Natural killer cell (primary cell): Measurements from ENCODE around the gene CRYBG1. TPM values are rescaled to one million over a fixed set of nuclear protein-coding genes. Genes with fewer than 3 reads are reported as not detected.

Experiments
- ATAC-seq, 3 donors: fragments of 150-1000 bp in 2 of 3; fragments of 200-7000 bp in 1 of 3; cut with Tn5 transposase; 1 replicate in 1 of 3; 2 replicates in 2 of 3; pipeline ENCODE4 v1.10.0; 2021; ENCODE audit warnings: mild to moderate bottlenecking in 2 of 3, moderate library complexity in 2 of 3
- DNase-seq, 2 donors: peaks; one replicate each; pipeline versions ENCODE4 v3.0.0 to v3.0.0-alpha.2; 2013 to 2021; ENCODE audit warnings: mixed read lengths in 1 of 2
- H3K27ac ChIP-seq: one replicate; pipeline ENCODE4 v1.5.1; 2013; ENCODE audit warnings: mild to moderate bottlenecking, low read length
- H3K27me3 ChIP-seq: one replicate; pipeline ENCODE4 v1.6.1; 2013; ENCODE audit warnings: low read length; ENCODE audit not compliant: control insufficient read depth, insufficient read depth
- H3K36me3 ChIP-seq: one replicate; pipeline ENCODE4 v1.6.1; 2013; ENCODE audit warnings: low read length; ENCODE audit not compliant: control insufficient read depth, insufficient read depth
- H3K4me1 ChIP-seq: one replicate; pipeline ENCODE4 v1.6.1; 2013; ENCODE audit warnings: low read length; ENCODE audit not compliant: control insufficient read depth, insufficient read depth
- H3K4me3 ChIP-seq: one replicate; pipeline ENCODE4 v1.5.1; 2013; ENCODE audit warnings: low read length
- H3K9me3 ChIP-seq: one replicate; pipeline ENCODE4 v1.6.1; 2013; ENCODE audit warnings: low read length; ENCODE audit not compliant: control insufficient read depth, insufficient read depth
- H3K27ac Mint-ChIP-seq, 2 donors: one replicate each; pipeline ENCODE4 v1.8.0; 2022; ENCODE audit warnings: mild to moderate bottlenecking in 2 of 2, mixed read lengths in 2 of 2, moderate library complexity in 1 of 2
- H3K27me3 Mint-ChIP-seq, 2 donors: one replicate each; pipeline ENCODE4 v1.8.0; 2022; ENCODE audit warnings: low read depth in 2 of 2, mixed read lengths in 2 of 2
- H3K36me3 Mint-ChIP-seq: one replicate; pipeline ENCODE4 v1.8.0; 2022; ENCODE audit warnings: mixed read lengths
- H3K4me1 Mint-ChIP-seq, 2 donors: one replicate each; pipeline ENCODE4 v1.8.0; 2022; ENCODE audit warnings: mixed read lengths in 2 of 2
- H3K4me3 Mint-ChIP-seq: one replicate; pipeline ENCODE4 v1.8.0; 2022; ENCODE audit warnings: mild to moderate bottlenecking, moderate library complexity, mixed read lengths
- H3K9me3 Mint-ChIP-seq, 2 donors: one replicate each; pipeline ENCODE4 v1.8.0; 2022; ENCODE audit warnings: mixed read lengths in 2 of 2
- WGBS: methylation state at CpG from one replicate; pipeline ENCODE4 v1.1.7; 2013; ENCODE audit warnings: missing lambda C conversion rate; ENCODE audit not compliant: insufficient coverage; 5-methylcytosine and 5-hydroxymethylcytosine counted together
- intact Hi-C: fragments of 100-400 bp; cut with micrococcal nuclease; formaldehyde crosslinking; loops from one replicate; pipeline ENCODE4 v1.14.2; 2022
- total RNA-seq, 4 donors: library from RNA; stranded (reverse); fragments of 120-200 nt in 1 of 4; gene quantifications; one replicate each; pipeline versions ENCODE4 v1.2.3 to v1.2.4, GENCODE V29; 2013 to 2022
- TF ChIP-seq, protein P1 (sequence below): fragments of 200-600 bp; IDR thresholded peaks from one replicate; pipeline ENCODE4 v1.8.0; 2022; ENCODE audit warnings: antibody characterized with exemption

CRYBG1 gene
- total RNA-seq, 3 donors from 2014 or later (not counting 1 experiment from before 2014, with no cell fraction given), result 16.3 to 21.8 (median 17.5) TPM

DNA sequence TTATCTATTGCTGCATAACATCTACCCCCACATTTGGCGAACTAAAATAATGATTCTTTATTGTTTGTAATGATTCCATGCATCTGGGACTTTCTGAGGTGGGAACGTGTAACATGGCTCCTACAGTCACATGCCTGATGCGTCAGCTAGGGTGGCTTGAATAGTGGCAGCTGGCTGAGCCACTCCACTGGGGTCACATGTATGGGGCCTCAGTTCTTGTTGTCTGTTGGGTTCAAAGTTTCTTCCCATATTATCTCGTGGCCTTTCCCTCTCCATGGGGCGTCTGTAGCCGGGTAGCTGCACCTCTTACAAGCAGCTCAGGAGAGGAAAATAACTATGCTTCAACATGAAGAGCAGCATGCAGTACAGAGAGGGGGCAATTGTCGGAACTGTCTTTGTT lies 69.9 kb downstream of the CRYBG1 start:
- Histone ChIP-seq H3K9me3 (no peaks in the 10 kb centered on the region), H3K36me3 (no peaks in the 10 kb centered on the region), H3K27me3 (no peaks in the 10 kb centered on the region), H3K4me1 (no peaks in the 10 kb centered on the region), H3K27ac (no peak overlapping the region), H3K4me3 (no peak overlapping the region)
- ATAC-seq, result no peak
- Mint-ChIP-seq H3K27ac (no peak overlapping the region), H3K4me3 (no peak overlapping the region), H3K4me1 (no peaks in the 10 kb centered on the region), H3K36me3 (no peaks in the 10 kb centered on the region), H3K9me3 (no peaks in the 10 kb centered on the region), H3K27me3 (no peaks in the 10 kb centered on the region)
- TF ChIP-seq, protein P1, sequence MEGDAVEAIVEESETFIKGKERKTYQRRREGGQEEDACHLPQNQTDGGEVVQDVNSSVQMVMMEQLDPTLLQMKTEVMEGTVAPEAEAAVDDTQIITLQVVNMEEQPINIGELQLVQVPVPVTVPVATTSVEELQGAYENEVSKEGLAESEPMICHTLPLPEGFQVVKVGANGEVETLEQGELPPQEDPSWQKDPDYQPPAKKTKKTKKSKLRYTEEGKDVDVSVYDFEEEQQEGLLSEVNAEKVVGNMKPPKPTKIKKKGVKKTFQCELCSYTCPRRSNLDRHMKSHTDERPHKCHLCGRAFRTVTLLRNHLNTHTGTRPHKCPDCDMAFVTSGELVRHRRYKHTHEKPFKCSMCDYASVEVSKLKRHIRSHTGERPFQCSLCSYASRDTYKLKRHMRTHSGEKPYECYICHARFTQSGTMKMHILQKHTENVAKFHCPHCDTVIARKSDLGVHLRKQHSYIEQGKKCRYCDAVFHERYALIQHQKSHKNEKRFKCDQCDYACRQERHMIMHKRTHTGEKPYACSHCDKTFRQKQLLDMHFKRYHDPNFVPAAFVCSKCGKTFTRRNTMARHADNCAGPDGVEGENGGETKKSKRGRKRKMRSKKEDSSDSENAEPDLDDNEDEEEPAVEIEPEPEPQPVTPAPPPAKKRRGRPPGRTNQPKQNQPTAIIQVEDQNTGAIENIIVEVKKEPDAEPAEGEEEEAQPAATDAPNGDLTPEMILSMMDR, result no peak
- DNase-seq, result no peak
- intact Hi-C loops, result no loop called here
- 87% methylated on average over 7 of the region's 7 CpGs for WGBS

DNA sequence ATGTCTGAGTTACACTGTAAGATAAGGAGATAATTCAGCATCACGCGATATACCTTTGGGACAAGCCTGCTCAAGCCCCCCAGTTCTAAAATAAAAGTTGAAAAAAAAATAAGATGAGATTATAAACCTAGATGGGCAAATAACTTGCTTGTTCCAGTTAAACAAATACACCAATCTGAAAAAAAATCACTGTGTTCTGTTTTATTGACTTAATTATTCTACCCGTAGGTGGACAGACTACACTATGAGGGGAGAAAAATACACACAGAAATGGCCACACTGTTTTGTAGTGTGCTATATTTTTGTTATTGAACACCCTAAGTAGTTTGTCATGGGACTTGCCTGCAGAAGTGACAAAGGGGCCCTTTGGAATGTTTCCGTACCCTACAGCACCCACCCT lies 70.9 kb downstream of the CRYBG1 start:
- Histone ChIP-seq H3K27ac (no peak overlapping the region), H3K36me3 (no peaks in the 10 kb centered on the region), H3K4me3 (no peak overlapping the region), H3K27me3 (no peaks in the 10 kb centered on the region), H3K4me1 (no peaks in the 10 kb centered on the region), H3K9me3 (no peaks in the 10 kb centered on the region)
- Mint-ChIP-seq H3K9me3 (no peaks in the 10 kb centered on the region), H3K27ac (no peak overlapping the region), H3K4me1 (no peaks in the 10 kb centered on the region), H3K4me3 (no peak overlapping the region), H3K36me3 (no peaks in the 10 kb centered on the region), H3K27me3 (no peaks in the 10 kb centered on the region)
- TF ChIP-seq, protein P1, result no peak
- DNase-seq (no peak), ATAC-seq (no peak)
- intact Hi-C loops, result no loop called here
- 94% methylated on average over 4 of the region's 4 CpGs for WGBS

DNA sequence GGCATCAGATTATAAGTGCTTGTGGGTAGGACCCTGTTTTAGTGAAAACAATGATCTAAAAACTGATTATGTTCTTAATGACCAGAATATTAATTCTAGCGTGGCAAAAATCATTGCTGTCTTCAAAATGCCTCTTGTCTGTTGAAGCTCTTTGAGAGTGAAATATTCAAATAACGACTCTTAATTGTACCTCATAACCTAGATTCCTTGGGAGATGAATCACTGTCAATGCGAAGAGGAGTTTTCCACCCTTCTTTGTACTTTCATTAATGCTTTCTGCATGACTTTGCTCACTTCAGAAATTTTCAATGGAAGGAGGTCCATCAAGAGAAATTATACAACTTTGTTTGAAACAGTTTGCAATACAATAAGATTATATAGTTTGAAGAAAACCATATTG lies 71.5 kb downstream of the CRYBG1 start:
- Mint-ChIP-seq H3K36me3 (no peaks in the 10 kb centered on the region), H3K27ac (no peak overlapping the region), H3K4me3 (no peak overlapping the region), H3K9me3 (no peaks in the 10 kb centered on the region), H3K27me3 (no peaks in the 10 kb centered on the region), H3K4me1 (no peaks in the 10 kb centered on the region)
- H3K9me3 ChIP-seq, result no peaks in the 10 kb centered on the region
- no peaks in the 10 kb centered on the region for H3K27me3 ChIP-seq
- H3K27ac ChIP-seq, result no peak overlapping the region
- no peaks in the 10 kb centered on the region for H3K36me3 ChIP-seq
- H3K4me1 ChIP-seq, result no peaks in the 10 kb centered on the region
- DNase-seq (no peak), ATAC-seq (no peak)
- intact Hi-C loops, result no loop called here
- TF ChIP-seq, protein P1, result no peak
- no peak overlapping the region for H3K4me3 ChIP-seq
- 100% methylated on average over 3 of the region's 3 CpGs for WGBS

DNA sequence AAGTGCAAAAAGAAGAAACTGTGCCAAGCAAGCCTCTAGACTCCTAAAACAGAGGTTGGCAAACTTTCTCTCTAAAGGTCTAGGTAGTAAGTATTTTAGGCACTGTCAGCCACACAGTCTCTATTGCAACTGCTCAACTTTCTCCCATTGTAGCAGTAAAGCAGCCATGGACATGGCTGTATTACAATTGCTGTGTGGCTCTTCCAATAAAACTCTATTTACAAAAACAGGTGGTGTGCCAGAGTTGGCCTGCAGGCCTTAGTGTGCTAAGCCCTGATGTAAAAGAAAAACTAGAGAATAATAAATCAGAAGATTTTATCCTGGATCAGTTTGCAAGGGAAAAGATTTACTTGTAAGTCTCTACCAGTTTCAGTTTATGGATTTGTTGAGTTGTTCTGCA lies 74.0 kb downstream of the CRYBG1 start:
- H3K36me3 ChIP-seq, result no peaks in the 10 kb centered on the region
- H3K9me3 ChIP-seq, result no peaks in the 10 kb centered on the region
- H3K4me1 Mint-ChIP-seq, result no peaks in the 10 kb centered on the region
- no peaks in the 10 kb centered on the region for H3K4me1 ChIP-seq
- H3K27ac Mint-ChIP-seq, result no peak overlapping the region
- TF ChIP-seq, protein P1, result no peak
- intact Hi-C loops, result no loop called here
- H3K4me3 ChIP-seq, result no peak overlapping the region
- peaks cover 9 to 16% of the 10 kb centered on the region in 2 donors for H3K27me3 Mint-ChIP-seq
- no peak overlapping the region for H3K27ac ChIP-seq
- no peak for ATAC-seq
- no peaks in the 10 kb centered on the region for H3K9me3 Mint-ChIP-seq
- H3K36me3 Mint-ChIP-seq, result no peaks in the 10 kb centered on the region
- no peak overlapping the region for H3K4me3 Mint-ChIP-seq
- no peak for DNase-seq
- peaks cover 4% of the 10 kb centered on the region for H3K27me3 ChIP-seq
